HG02759 (cell line): Measurements from ENCODE around the gene RAMACL.
"Not testable (repeated sequence)": the region's sequence is repeated elsewhere in the genome, so short reads cannot be mapped to it uniquely, and the experiment has no call there.

Source experiments
- ATAC-seq: cut with Tn5 transposase; IDR thresholded peaks from one replicate; pipeline ENCODE4 v1.9.1; 2021; ENCODE audit warnings: mild to moderate bottlenecking, moderate library complexity; ENCODE audit not compliant: unreplicated experiment

Gene RAMACL

GRCh38 chr6:166539011-166539385 lies 47.5 kb downstream of the RAMACL start:
- not testable (repeated sequence) for ATAC-seq

- ATAC-seq: no peak
Measured at GRCh38 chr6:166538297-166539010, 48.0 kb downstream of the RAMACL start.

GRCh38 chr6:166534658-166535406 lies 51.6 kb downstream of the RAMACL start:
- no peak for ATAC-seq

- ATAC-seq: no peak
Measured at GRCh38 chr6:166533205-166533824, 53.2 kb downstream of the RAMACL start.
